Measurements from ENCODE around the gene DDB1.

DDB1 gene

DNA sequence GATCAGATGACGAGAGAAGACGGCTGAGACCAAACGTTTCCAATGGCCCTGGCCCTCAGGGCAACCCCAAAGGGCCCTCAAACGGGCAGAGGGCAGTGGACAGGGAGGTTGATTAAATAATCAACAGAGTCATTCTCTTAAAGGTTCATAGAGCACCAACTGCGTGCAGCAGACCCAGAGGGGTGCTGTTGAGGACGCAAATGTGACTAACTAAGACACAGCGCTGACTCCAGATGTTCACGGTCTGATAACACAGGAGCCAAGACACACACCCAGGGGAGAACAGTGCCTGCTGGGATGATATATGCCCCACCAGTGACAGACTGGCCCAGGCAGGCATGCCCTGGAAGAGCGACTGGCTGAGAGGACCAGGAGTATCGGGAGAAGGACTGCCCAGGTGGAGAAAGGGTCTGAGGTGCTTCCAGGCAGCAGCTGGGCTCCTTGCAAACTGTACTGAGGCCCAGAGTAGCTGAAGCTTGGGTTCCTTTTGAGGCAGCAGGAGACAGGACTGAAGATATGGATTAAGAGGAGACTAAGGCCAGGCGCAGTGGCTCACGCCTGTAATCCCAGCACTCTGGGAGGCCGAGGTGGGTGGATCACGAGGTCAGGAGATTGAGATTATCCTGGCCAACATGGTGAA is 45.4 kb downstream of the DDB1 start:
- H3K4me3 ChIP-seq (ENCODE audit: low read depth, low read length), result no peak overlapping the region
- TF ChIP-seq, protein P1, sequence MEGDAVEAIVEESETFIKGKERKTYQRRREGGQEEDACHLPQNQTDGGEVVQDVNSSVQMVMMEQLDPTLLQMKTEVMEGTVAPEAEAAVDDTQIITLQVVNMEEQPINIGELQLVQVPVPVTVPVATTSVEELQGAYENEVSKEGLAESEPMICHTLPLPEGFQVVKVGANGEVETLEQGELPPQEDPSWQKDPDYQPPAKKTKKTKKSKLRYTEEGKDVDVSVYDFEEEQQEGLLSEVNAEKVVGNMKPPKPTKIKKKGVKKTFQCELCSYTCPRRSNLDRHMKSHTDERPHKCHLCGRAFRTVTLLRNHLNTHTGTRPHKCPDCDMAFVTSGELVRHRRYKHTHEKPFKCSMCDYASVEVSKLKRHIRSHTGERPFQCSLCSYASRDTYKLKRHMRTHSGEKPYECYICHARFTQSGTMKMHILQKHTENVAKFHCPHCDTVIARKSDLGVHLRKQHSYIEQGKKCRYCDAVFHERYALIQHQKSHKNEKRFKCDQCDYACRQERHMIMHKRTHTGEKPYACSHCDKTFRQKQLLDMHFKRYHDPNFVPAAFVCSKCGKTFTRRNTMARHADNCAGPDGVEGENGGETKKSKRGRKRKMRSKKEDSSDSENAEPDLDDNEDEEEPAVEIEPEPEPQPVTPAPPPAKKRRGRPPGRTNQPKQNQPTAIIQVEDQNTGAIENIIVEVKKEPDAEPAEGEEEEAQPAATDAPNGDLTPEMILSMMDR (IDR thresholded peaks at IDR 0.05; ENCODE audit: low read depth, low read length, missing control alignments), result no peak
- no peak for DNase-seq (ENCODE audit: low read depth)

DNA sequence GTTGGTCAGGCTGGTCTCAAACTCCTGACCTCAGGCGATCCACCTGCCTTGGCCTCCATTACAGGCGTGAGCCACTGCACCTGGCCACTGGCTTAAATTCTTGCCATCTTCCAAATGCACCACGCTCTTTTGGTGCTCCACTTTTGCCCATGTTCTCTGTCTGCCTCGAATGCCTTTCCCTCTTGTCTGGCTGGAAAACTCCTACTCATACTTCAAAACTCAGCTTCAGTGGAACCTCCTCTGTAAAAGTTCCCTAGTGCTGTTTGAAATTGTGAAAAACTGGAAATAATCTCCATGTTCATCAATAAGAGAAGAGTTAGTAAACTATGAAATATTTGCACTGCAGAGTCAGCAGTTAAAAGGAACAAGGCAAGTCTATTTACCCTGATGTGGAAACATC is 49.3 kb downstream of the DDB1 start:
- TF ChIP-seq, protein P1 (IDR thresholded peaks at IDR 0.05; ENCODE audit: low read depth, low read length, missing control alignments), result no peak
- no peak for DNase-seq (ENCODE audit: low read depth)
- no peak overlapping the region for H3K4me3 ChIP-seq (ENCODE audit: low read depth, low read length)

DNA sequence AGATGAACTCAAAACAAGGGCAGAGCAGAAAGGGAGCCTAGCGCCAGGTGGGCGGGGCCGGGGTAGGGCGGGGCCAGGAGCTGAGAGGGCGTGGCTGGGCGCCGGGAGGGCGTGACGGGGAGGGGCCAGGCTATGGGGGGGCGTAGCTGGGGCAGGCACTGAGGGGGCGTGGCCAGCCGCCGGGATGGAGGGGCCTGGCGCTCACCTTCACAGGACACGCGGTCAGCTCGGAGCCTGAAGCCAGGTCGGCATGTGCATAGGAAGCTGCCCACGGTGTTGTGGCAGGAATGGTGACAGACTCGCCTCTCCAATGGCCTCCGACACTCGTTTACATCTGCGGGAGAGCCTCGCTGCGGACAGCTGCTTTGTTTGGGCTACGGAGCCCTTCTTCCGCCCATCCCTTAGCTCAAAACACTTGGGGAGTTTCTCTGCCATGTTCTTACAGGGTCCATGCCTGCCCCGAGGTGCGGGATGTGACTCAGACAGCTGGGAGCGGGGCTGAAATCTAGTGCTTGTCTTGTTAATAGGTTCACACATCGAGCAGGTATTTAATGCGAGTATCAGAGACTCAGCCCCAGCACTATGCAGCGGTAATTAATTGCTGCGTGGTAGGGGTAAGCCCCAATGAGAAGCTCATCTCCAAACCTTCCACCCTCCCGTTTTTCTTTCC is 51.2 kb downstream of the DDB1 start:
- no peak overlapping the region for H3K4me3 ChIP-seq (ENCODE audit: low read depth, low read length)
- TF ChIP-seq, protein P1 (IDR thresholded peaks at IDR 0.05; ENCODE audit: low read depth, low read length, missing control alignments), result no peak
- no peak for DNase-seq (ENCODE audit: low read depth)

DNA sequence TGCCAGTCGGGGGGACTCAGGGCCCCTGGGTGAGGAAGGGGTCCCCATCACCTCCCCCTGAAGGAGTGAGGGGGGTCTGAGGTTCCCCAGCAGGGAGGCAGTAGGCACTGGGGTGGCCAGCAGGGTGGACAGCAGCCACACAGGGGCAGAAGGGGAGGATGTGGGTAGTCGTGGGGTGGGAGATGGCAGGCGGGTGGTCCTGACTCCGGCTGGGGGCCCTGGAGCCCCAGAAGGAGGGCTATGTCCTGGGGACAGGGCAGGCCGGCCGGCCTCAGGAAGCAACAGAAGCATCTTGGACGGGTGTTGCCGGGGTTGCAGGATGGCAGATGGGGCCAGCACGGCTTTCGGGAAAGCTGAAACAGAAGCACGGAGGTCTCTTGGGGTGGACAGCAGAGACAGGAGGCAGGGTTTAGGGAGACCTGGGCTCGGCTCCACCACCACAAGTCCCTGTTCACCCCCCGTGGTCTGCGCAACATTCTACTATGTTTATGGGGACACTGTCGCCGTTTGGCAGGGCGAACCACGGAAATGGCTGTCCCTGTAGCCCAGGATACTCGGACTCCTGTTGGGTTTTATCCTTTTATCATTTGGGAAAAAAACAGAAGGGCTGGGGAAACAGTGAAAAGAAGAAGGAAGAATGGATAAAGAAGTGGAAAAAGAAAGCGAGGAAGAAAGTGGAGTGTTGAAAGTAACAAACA is 51.9 kb downstream of the DDB1 start:
- no peak for DNase-seq (ENCODE audit: low read depth)
- no peak overlapping the region for H3K4me3 ChIP-seq (ENCODE audit: low read depth, low read length)
- TF ChIP-seq, protein P1 (IDR thresholded peaks at IDR 0.05; ENCODE audit: low read depth, low read length, missing control alignments), result no peak

DNA sequence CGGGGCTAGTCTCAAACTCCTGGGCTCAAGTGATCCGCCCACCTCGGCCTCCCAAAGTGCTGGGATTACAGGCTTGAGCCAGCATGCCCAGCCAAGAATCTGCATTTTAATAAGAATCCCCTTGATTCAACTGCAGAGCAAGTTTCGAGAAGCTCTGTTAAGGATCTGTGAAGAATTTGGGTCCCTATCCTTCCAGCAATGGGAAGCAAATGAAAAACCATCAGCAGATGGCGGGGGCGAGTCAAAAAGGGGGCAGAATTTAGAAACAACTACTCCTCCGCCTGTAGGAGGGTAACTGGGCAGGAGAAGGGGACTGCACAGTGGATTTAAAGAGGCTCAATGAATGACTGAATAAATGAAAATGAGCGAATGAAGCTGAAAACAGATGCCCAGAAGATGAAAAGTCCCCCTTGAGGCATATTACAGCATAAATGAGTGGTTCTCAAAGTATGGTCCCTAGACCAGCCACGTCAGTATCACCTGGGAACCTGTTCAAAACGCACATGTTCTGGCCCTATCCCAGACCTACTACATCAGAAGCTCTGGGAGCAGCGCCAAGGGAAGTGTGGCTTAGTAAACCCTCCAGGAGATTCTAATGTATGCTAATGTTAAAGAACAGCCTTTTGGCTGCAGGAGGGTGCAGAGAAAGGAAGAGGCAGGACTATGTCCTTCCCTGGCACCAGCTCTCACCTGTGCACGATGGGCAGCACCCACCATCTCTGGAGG is 52.8 kb downstream of the DDB1 start:
- no peak for DNase-seq (ENCODE audit: low read depth)
- TF ChIP-seq, protein P1 (IDR thresholded peaks at IDR 0.05; ENCODE audit: low read depth, low read length, missing control alignments), result no peak

DNA sequence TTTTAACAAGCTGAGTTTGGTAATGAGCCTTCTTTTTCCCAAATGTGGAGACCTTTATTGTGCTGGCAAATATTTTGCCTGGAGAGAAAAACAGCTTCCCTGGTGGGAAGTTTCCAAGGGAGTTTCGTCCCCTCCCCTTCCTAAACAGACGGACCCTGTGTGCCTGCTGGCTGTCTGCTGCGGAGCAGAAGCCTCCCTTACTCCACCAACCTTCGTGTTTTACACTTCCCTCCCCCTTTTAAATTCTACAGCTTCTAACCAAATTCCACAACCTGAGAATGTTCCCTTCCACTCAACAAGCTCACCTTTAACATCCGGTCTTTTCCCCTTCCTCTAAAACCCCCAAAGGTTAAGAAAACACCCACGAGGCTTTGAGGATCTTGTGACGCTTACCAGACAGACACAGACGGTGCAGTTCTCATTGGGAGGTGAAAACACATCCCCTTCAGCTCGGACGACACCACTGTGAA is 54.9 kb downstream of the DDB1 start:
- no peak for DNase-seq (ENCODE audit: low read depth)
- no peak overlapping the region for H3K4me3 ChIP-seq (ENCODE audit: low read depth, low read length)
- TF ChIP-seq, protein P1 (IDR thresholded peaks at IDR 0.05; ENCODE audit: low read depth, low read length, missing control alignments), result no peak

More for the DNA sequence above, 52.8 kb downstream of the DDB1 start:
- H3K4me3 ChIP-seq (ENCODE audit: low read depth, low read length), result no peak overlapping the region

Data from GM12864 (cell line).